Common myeloid progenitor, CD34-positive (primary cell): ENCODE data around the gene SLC17A5.
A peak's percentile ranks its signal among the peaks of the same experiment; 100 is the strongest.
"Not testable (repeated sequence)": the region's sequence is repeated elsewhere in the genome, so short reads cannot be mapped to it uniquely, and the experiment has no call there.

Source experiments
- CTCF ChIA-PET: fragments of 350-600 bp; sonication (Branson Sonifier 250); formaldehyde crosslinking; loops from one replicate; lab custom pipeline; 2021; ENCODE audit warnings: antibody characterized with exemption; lab: Charles Lee
- POLR2A ChIA-PET: fragments of 350-600 bp; sonication (Branson Sonifier 250); formaldehyde crosslinking; loops from one replicate; lab custom pipeline; 2021; ENCODE audit warnings: antibody characterized with exemption; lab: Charles Lee
- DNase-seq, 3 donors: peaks; one replicate each; pipeline versions ENCODE4 v3.0.0 to v3.0.0-alpha.2; 2013
- H3K27ac ChIP-seq, 2 experiments: 1 replicate in 1 of 2; 2 replicates in 1 of 2; pipeline ENCODE4 v1.7.0; 2013; ENCODE audit warnings: inconsistent platforms in 2 of 2, low read length in 2 of 2, mild to moderate bottlenecking in 2 of 2, low read depth in 1 of 2, moderate library complexity in 1 of 2; ENCODE audit not compliant: severe bottlenecking in 2 of 2, insufficient read depth in 1 of 2, poor library complexity in 1 of 2
- H3K27me3 ChIP-seq, 5 experiments: replicated peaks in 2 of 5; 1 replicate in 3 of 5; 2 replicates in 2 of 5; pipeline versions ENCODE4 v1.6.1 to v1.7.0; 2013; ENCODE audit warnings: low read length in 4 of 5, mild to moderate bottlenecking in 2 of 5, moderate library complexity in 2 of 5, inconsistent platforms in 1 of 5; ENCODE audit not compliant: insufficient read depth in 5 of 5, control insufficient read depth in 4 of 5
- H3K36me3 ChIP-seq, 4 experiments: 1 replicate in 2 of 4; 2 replicates in 2 of 4; pipeline versions ENCODE4 v1.6.1 to v1.7.0; 2013; ENCODE audit warnings: low read length in 3 of 4, control low read depth in 1 of 4, mild to moderate bottlenecking in 1 of 4; ENCODE audit not compliant: control insufficient read depth in 4 of 4, insufficient read depth in 4 of 4
- H3K4me1 ChIP-seq, 4 experiments: 1 replicate in 3 of 4; 2 replicates in 1 of 4; pipeline versions ENCODE4 v1.6.1 to v1.7.1; 2013; ENCODE audit warnings: low read length in 3 of 4, mild to moderate bottlenecking in 3 of 4, control low read depth in 1 of 4, inconsistent platforms in 1 of 4, moderate library complexity in 1 of 4; ENCODE audit not compliant: control insufficient read depth in 4 of 4, insufficient read depth in 4 of 4; ENCODE audit errors: control extremely low read depth in 1 of 4
- H3K4me3 ChIP-seq, 7 experiments: 1 replicate in 4 of 7; 2 replicates in 3 of 7; pipeline versions ENCODE4 v1.5.1 to v1.7.0; 2013; ENCODE audit warnings: mild to moderate bottlenecking in 7 of 7, low read length in 6 of 7, moderate library complexity in 6 of 7, inconsistent platforms in 2 of 7, low read depth in 2 of 7, control low read depth in 1 of 7; ENCODE audit not compliant: insufficient read depth in 4 of 7, control insufficient read depth in 1 of 7; ENCODE audit errors: extremely low read depth in 1 of 7
- H3K9me3 ChIP-seq, 5 experiments: 1 replicate in 4 of 5; 2 replicates in 1 of 5; pipeline versions ENCODE4 v1.6.1 to v1.7.1; 2013; ENCODE audit warnings: low read length in 4 of 5, mild to moderate bottlenecking in 2 of 5, inconsistent platforms in 1 of 5, low read depth in 1 of 5, moderate library complexity in 1 of 5; ENCODE audit not compliant: control insufficient read depth in 4 of 5, insufficient read depth in 2 of 5; ENCODE audit errors: control extremely low read depth in 1 of 5
- WGBS: methylation state at CpG from one replicate; pipeline ENCODE4 v1.1.5; 2013; ENCODE audit not compliant: insufficient coverage; 5-methylcytosine and 5-hydroxymethylcytosine counted together

SLC17A5 gene

GRCh38 chr6:73624896-73625295, 28.9 kb downstream of the SLC17A5 start:
- Histone ChIP-seq H3K4me3 (no peak overlapping the region), H3K27ac (no peak overlapping the region), H3K36me3 (peaks cover 0 to 13% (median 3%) of the 10 kb centered on the region in 4 experiments), H3K4me1 (no peaks in the 10 kb centered on the region), H3K9me3 (no peaks in the 10 kb centered on the region), H3K27me3 (no peaks in the 10 kb centered on the region)
- DNase-seq = peak in 2 of 3 donors; percentile 23 to 28
- ChIA-PET CTCF (interaction anchor here (1.2 kb wide), 1 partner anchor 28 kb away, joined by 4 read pairs; no protein-coding TSS in a partner anchor), POLR2A (no interaction called here)
- 100% methylated on average over 1 of the region's 4 CpGs for WGBS

- not testable (repeated sequence) for DNase-seq, H3K27me3 ChIP-seq, H3K4me3 ChIP-seq, H3K9me3 ChIP-seq, H3K27ac ChIP-seq, H3K4me1 ChIP-seq
- ChIA-PET CTCF (interaction anchor here (1.0 to 1.5 kb wide), 3 partner anchors 9 to 11 kb away, joined by 4 to 6 read pairs (median 5); no protein-coding TSS in a partner anchor), POLR2A (interaction anchor here (1.0 kb wide), 1 partner anchor 30 kb away, joined by 3 read pairs; no protein-coding TSS in a partner anchor)
- 97% methylated on average over 6 of the region's 8 CpGs for WGBS
- peaks cover 3 to 10% (median 4%) of the 10 kb centered on the region in 4 experiments for H3K36me3 ChIP-seq
Observed at GRCh38 chr6:73623480-73623879, 30.3 kb downstream of the SLC17A5 start.

GRCh38 chr6:73618082-73618481, 35.7 kb downstream of the SLC17A5 start:
- H3K27ac ChIP-seq, DNase-seq, H3K4me3 ChIP-seq, H3K9me3 ChIP-seq, H3K27me3 ChIP-seq, POLR2A ChIA-PET, CTCF ChIA-PET, H3K4me1 ChIP-seq: not testable (repeated sequence)
- WGBS = no CpG with 5 or more reads among the region's 8 CpGs
- peaks cover 7 to 24% (median 14%) of the 10 kb centered on the region in 4 experiments for H3K36me3 ChIP-seq

GRCh38 chr6:73614802-73615201, 39.0 kb downstream of the SLC17A5 start:
- H3K9me3 ChIP-seq = no peaks in the 10 kb centered on the region
- WGBS = 100% methylated on average over 5 of the region's 6 CpGs
- DNase-seq = no peak
- H3K4me1 ChIP-seq = no peaks in the 10 kb centered on the region
- H3K4me3 ChIP-seq = no peak overlapping the region
- H3K27me3 ChIP-seq = no peaks in the 10 kb centered on the region
- POLR2A ChIA-PET = no interaction called here
- H3K27ac ChIP-seq = no peak overlapping the region
- H3K36me3 ChIP-seq = peaks cover 4 to 26% (median 13%) of the 10 kb centered on the region in 4 experiments
- CTCF ChIA-PET = interaction anchor here (1.0 to 1.9 kb wide), 3 partner anchors 8 to 119 kb away, joined by 3 to 10 read pairs (median 4); no protein-coding TSS in a partner anchor

GRCh38 chr6:73613806-73614536, 39.8 kb downstream of the SLC17A5 start:
- Histone ChIP-seq H3K27ac (no peak overlapping the region), H3K4me3 (no peak overlapping the region), H3K27me3 (no peaks in the 10 kb centered on the region), H3K36me3 (peaks cover 10 to 31% (median 19%) of the 10 kb centered on the region in 4 experiments), H3K9me3 (no peaks in the 10 kb centered on the region), H3K4me1 (no peaks in the 10 kb centered on the region)
- DNase-seq = no peak
- POLR2A ChIA-PET = interaction anchor here (1.1 kb wide), 1 partner anchor 94 kb away, joined by 12 read pairs; no protein-coding TSS in a partner anchor
- 97% methylated on average over 4 of the region's 6 CpGs for WGBS
- CTCF ChIA-PET = interaction anchor here (1.0 to 1.9 kb wide), 3 partner anchors 8 to 118 kb away, joined by 3 to 10 read pairs (median 3); no protein-coding TSS in a partner anchor

- DNase-seq = no peak
- Histone ChIP-seq H3K36me3 (peaks cover 15 to 36% (median 25%) of the 10 kb centered on the region in 4 experiments), H3K9me3 (no peaks in the 10 kb centered on the region), H3K27me3 (no peaks in the 10 kb centered on the region), H3K4me3 (no peak overlapping the region), H3K4me1 (no peaks in the 10 kb centered on the region), H3K27ac (no peak overlapping the region)
- WGBS = 93% methylated on average over 2 of the region's 3 CpGs
- POLR2A ChIA-PET = interaction anchor here (1.1 kb wide), 1 partner anchor 92 kb away, joined by 12 read pairs; no protein-coding TSS in a partner anchor
- CTCF ChIA-PET = interaction anchor here (0.6 to 5.3 kb wide), 12 partner anchors 11 to 127 kb away, joined by 3 to 85 read pairs (median 6); partner anchors contain the start of genes EEF1A1 and SLC17A5
Observed at GRCh38 chr6:73612611-73613010, 41.2 kb downstream of the SLC17A5 start.
